Uterus (tissue), 2 donors: ENCODE data around the gene PITPNB.

ENCODE experiments used
- CTCF ChIP-seq, 4 experiments: fragments of 200-600 bp in 2 of 4; fragments of 450-650 bp in 2 of 4; sonication (generic) in 2 of 4; IDR thresholded peaks; one replicate each; pipeline ENCODE4 v1.5.1; 2016 to 2019; ENCODE audit warnings: antibody characterized with exemption in 4 of 4, mild to moderate bottlenecking in 2 of 4, moderate library complexity in 1 of 4
- POLR2A ChIP-seq, 2 donors: fragments of 450-650 bp; IDR thresholded peaks; one replicate each; pipeline ENCODE4 v1.6.1; 2016; ENCODE audit warnings: antibody characterized with exemption in 2 of 2, mild to moderate bottlenecking in 1 of 2, moderate library complexity in 1 of 2

- TF ChIP-seq CTCF (IDR thresholded peaks at IDR 0.05): no peak
- TF ChIP-seq POLR2A (IDR thresholded peaks at IDR 0.05): no peak
These were observed 42.1 kb upstream of the PITPNB start for GRCh38 chr22:27961182-27961581.
